MV-4-11 (cell line): ENCODE measurements around the gene GAS7.
A peak's percentile ranks its signal among the peaks of the same experiment; 100 is the strongest.
"Not testable (repeated sequence)": the region's sequence is repeated elsewhere in the genome, so short reads cannot be mapped to it uniquely, and the experiment has no call there.

Experiments
- DNase-seq: peaks from one replicate; lab custom pipeline; 2025; lab: John Stamatoyannopoulos, UW

The GAS7 gene

DNA sequence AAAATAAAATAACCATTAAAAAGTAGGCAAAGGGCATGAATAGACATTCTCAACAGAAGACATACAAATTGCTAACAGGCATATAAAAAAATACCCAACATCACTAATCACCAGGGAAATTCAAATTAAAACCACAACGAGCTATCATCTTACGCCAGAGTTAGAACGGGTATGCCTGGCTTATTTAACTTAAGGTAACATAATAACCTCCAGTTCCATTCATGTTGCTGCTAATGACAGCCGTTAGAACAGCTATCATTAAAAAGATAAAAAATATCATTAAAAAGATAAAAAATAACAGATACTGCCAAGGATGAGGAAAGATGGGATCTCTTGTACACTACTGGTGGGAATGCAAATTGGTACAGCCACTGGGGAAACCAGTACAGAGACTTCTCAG lies 89.3 kb downstream of the GAS7 start:
- no peak for DNase-seq

DNA sequence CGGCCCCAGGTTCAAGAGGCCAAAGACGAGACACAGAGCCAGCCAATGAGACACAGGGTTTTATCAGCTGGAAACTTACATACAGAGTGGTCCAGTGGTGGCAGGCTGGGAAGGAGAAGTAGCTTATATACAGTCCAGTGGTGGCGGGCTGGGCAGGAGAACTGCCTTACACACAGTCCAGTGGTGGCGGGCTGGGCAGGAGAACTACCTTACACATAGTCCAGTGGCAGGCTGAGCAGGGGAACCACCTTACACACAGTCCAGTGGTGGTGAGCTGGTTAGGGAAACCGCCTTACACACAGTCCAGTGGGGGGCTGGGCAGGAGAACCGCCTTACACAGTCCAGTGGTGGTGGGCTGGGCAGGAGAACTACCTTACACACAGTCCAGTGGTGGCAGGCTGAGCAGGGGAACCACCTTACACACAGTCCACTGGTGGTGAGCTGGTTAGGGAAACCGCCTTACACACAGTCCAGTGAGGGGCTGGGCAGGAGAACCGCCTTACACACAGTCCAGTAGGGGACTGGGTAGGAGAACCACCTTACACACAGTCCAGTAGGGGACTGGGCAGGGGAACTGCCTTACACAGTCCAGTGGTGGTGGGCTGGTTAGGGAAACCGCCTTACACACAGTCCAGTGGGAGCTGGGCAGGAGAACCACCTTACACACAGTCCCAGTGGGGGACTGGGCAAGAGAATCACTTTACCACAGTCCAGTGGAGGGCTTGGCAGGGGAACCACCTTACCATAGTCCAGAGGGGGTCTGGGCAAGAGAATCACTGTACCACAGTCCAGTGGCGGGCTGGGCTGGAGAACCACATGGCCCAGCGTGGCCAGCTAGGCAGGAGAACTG lies 90.9 kb downstream of the GAS7 start:
- no peak for DNase-seq

DNA sequence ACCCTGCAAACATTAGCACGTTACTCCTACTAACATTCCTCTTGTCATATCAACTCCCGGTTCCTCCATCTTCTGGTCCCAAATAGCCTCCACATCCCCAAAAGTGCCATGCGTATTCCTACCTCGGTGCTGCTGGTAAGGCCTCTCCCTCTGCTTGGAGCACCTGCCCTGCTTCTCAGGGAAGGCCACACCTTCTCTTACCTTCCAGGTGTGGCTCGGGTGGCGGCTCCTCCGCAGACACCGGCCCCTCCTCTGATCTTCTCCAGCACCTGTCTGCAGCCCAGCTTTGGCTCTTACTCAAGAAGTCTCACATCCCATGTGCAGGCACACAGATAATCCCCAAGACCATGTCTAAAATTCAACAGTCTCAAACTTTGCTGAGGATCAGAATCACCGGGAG lies 92.3 kb downstream of the GAS7 start:
- DNase-seq = no peak

DNA sequence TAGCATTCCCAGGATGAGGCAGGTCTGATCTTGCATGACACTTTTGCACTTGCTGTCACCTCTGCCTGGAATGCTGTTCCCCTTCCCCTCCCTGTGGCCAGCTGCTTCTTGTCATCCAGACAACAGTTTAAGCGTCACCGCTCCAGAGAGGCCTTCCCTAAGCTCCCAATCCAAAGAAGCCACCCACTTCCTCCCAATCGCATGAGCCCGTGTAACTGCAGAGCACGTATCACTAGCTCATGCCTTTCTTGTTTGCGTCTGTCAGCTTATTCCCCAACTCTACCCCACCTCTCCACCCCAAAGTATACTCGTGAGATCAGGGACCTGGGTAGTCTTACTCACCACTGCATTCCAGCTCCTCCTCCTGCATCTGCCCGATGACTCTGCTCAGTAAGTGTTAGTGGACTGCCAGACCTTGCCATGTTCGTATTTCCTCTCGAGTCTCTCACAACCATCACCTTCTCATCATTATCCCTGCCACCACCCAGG lies 92.8 kb downstream of the GAS7 start:
- DNase-seq = no peak

DNA sequence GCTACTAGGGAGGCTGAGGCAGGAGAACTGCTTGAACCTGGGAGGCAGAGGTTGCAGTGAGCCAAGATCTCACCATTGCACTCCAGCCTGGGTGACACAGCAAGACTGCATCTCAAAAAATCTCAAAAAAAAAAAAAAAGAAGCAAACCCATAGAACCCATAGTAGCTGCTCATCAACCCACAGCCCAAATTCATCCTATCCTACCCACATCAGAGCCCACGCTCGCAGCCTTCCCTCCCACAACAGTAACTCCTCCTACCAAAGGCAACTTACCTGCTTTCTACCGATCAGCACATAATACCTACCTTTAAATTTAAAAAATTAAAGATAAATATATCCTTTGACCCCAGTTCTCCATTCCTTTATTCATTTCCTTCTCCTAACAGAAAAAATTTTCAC lies 94.7 kb downstream of the GAS7 start:
- no peak for DNase-seq

DNA sequence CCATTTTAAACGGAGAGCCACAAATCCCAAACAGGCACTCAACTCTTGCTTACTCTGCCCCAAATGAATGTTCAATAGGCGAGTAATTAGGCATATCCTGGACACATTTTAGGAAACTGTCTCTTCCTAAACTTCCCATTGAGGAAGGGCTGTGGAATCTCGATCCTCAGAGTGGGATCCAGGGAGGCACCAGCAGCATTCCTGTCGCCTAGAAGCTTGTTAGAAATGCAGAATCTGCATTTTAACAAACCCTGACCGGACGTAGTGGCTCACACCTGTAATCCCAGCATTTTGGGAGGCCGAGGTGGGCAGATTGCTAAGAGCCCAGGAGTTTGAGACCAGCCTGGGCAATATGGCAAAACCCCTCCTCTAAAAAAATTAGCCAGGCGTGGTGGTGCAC lies 95.6 kb downstream of the GAS7 start:
- DNase-seq = no peak

DNA sequence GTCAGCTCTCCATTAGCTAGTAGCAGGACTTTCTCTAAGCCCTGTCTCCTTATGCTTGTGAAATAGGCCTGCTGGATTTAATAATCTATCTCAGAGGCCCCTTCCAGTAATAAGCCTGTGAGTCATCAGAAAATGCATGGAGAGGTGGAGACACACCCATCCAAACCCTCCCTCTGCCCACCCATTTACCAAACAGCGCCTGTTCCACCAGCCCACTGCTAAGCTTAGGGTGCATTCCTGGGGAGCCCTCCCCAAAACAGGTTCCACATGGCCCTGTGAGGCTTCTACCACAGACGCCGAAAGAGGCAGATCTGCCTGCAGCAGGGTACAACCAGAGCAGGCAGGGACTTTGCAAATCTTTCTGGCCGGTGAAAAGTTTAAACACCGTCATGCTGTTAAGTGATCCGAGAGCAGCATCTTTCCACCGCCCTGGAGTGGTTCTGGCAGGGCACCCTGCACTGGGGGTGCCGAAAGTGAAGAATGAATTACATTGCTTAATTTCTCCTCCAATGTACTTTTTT lies 99.3 kb downstream of the GAS7 start:
- DNase-seq = no peak

DNA sequence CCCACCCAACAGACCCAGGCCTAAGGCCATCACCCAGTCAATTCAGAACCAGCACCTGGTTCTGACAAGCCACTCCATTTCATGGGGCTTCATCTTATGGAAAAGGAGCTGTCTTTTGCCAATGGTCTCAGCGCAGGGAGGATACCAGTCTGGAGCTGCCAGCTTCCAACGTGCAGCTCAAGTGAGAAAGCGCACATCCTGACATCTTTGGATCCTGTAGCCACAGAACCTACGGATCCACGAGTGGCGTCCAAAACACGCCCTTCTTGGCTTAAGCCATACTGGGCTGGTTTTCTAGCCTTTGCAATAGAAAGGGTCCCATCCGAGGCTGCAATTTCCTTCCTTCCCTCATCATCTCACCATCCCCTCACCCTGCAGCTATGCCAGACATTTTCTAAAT lies 101.8 kb downstream of the GAS7 start:
- DNase-seq = no peak

DNA sequence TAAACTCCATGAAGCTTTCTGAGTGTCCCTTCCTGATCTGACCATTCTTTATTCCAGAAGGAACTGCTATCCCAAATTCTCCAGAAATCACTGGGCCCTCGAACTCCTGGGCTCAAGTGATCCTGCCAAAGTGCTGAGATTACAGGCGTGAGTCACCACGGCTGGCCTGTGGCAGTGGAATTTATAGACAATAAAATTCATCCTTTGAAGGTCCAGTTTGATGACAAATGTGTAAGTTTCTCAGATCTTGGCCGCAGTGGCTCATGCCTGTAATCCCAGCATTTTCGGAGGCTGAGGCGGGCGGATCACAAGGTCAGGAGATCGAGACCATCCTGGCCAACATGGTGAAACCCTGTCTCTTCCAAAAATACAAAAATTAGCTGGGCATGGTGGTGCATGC lies 103.1 kb downstream of the GAS7 start:
- not testable (repeated sequence) for DNase-seq

DNA sequence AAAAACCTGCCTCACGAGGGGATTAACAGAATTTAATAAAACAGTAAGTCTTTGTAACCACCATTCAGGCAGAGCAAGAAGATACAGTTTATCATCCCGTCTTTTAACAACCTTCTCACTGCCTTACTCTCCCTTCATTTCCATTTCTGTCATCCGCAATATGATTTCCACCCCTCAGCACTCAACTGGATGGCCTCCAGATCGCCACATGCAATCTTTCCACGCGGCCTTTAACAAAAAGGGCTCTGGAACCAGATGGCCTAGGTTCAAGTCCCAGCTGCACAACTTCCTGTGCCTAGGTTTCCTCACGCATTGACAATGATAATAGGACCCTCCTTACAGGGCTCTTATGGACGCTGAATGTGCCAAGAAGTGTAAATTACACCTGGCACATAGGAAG lies 103.6 kb downstream of the GAS7 start:
- DNase-seq = no peak

DNA sequence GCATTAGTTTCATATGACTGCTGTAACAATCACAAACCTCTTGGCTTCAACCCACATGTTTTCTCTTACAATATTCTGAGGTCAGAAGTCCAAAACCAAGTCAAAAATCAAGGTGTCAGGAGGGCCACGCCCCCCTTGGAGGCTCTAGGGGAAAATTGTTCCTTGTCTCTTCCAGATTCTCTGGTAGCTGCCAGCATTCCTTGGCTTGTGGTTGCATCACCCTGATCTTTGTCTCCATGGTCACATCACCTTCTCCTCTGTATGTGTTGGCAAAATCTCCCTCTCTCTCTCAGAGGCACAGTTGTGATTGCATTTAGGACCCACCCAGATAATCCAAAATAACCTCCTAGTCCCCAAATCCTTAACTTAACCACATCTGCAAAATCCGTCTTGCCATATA lies 105.8 kb downstream of the GAS7 start:
- no peak for DNase-seq

DNA sequence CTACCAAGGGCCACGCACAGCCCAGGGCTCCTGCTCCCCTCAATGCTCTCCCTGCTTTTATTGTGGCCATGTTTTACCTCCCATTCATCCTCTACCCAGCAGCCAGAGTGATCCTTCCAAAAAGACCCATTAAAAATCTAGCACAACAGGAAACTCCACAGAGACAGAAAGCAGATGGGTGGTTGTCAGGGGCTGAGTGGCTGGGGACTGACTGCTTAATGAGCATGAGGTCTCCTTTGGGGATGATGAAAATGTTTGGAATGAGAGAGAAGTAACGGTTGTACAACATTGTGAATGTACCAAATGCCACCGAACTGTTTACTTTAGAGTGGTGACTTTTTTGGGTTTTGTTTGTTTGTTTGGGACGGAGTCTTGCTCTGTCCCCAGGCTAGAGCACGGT lies 107.4 kb downstream of the GAS7 start:
- no peak for DNase-seq

DNA sequence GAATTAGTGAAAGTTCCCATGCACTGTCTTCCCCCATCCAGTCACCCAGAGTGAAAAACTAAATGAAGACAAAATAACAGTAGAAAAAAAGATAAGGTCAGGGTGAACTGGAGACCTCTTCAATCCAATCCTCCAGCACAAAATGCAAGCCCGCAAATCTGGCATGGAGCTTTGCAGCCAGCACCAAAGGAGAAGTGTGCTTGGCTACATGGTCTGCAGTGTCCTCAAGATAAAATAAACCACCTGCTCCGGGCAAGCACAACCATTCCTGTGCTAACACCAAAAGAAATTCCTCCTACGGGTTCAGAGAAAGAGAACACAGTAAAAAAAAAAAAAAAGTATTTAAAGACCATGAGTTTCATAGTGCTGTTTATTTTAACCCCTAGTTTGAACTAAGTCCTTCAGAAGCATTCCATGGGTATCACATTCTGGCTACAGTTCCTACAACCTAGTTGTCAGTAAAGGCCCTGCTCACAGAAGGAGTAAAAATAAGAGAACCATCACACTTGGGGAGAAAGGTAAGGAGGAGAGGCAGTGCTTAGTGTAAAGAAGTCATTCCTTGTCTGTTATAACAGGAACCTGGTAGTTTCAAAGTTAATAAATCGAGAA lies 109.1 kb downstream of the GAS7 start:
- no peak for DNase-seq

DNA sequence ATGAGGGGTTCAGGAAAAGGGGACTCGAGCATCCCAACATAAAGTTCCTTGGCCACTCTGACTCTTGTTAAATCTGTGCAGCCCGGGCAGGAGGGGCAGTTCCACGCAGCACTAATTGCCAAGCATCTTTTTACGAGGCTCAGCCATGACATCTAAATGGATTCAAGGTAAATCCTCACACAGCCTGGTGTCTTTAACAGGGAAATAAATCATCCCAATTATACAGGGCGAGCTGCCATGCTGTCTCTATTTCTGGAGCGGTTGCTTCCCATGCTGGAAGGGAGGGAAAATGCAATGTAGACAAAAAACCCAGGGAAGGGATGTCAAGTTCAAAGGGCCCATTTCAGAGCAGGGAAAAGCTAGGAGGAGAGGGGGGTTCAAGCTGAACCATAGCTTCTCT lies 110.0 kb downstream of the GAS7 start:
- no peak for DNase-seq

DNA sequence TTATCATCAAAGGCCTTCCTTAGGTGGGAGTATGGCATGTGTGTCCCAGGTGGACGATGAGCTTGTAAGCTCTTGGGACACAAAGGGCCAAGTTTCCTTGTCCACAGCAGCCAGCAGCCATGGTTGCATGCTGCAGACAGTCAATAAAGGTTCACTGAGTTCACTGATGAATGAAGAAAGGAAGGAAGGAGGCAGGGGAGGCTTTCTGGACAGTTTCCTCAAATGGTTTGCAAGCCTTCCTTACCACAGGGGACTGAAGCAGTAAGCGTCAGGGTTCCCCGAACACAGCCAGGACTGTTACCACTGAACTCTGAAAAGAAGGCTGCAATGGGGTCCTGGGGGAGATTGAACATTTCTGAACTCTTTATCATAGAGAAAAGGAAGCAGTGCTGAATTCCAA lies 111.1 kb downstream of the GAS7 start:
- DNase-seq = peak; percentile 75

DNA sequence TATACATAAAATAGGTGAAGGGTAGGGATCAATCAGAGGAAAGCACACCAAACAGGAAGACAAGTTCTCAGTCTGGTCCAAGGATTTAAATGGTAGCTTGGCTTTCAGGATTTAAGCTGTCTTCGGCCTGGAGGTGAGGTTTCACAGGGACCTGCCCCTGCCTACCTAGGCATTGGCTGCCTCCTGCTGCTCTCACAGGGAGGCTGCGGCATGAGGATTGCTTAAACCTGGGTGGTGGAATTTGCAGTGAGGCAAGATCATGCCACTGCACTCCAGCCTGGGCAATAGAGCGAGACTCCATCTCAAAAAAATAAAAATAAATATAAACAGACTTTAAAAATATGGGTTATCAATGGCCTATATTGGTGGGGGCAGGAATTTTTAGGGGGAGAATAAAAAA lies 114.5 kb downstream of the GAS7 start:
- DNase-seq = no peak

DNA sequence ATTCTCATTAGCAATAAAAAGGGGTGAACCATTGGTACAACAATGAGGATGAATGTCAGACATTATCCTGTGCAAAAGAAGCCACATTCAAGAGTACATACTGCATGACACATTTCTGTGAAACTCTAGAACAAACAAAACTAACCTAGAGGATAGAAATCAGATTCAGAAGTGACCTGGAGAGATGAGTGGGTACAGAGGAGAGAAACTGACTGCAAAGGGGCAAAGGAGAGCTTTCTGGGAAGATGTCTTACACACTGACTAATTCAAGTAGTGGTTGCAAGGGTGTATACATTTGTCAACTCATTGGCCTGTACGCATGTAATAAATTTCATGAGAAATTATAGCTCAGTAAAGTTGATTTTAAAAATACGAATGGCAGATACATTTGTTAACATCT lies 115.6 kb downstream of the GAS7 start:
- DNase-seq = no peak

DNA sequence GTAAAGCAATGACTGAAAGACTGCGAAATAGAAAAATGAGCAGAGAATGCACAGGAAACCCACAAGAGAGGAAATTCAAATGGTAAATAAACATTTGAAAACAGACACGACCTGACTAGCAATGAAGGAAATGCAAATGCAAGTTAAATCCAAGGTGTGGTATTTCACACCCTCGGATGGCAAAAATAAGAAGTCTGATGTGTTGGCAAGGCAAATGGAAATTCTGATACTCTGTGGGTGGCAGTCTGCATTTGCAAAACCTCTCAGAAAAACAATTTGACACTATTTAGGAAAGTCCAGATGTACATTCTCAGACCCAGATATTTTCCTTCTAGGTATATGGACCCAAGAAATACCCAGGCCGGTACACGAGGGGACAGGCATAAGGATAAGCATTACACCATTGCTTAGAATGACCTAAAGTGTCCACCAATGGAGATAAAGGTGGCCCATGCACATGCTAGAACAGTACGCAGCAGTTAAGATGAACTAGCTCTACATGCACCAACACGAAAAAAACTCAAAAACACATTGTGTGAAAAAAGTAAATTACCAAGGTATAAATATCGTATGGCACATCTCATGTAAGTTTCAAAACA lies 116.7 kb downstream of the GAS7 start:
- no peak for DNase-seq

DNA sequence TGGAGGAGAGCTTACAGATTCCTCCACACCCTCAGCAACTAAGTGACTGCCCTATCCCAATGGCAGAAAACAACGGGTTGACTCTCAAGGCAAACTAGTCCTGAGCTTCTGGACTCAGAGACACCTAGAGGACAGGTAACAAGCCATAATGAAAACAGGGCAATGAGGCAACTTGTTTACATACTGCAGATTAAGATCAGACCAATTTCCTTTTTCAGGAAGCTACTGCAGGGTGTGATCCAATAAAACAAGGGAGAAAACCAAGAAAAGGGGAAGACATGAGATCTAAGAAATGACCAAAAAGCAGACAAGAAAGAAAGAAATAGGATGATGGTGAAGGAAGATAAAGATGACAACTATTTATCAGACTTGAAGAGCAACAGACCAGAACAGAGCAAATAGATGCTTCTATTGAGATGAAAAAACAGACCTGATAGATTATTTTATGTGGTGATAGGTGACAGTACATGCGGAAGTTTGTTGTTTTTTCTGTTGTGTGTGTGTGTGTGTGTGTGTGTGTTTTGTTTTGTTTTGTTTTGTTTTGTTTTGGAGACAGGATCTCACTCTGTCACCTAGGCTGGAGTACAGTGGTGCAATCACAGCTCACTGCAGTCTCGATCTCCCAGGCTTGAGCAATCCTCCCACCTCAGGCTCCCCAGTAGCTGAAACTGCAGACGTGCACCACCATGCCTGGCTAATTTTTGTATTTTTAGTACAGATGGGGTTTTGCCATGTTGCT lies 120.7 kb downstream of the GAS7 start:
- no peak for DNase-seq

DNA sequence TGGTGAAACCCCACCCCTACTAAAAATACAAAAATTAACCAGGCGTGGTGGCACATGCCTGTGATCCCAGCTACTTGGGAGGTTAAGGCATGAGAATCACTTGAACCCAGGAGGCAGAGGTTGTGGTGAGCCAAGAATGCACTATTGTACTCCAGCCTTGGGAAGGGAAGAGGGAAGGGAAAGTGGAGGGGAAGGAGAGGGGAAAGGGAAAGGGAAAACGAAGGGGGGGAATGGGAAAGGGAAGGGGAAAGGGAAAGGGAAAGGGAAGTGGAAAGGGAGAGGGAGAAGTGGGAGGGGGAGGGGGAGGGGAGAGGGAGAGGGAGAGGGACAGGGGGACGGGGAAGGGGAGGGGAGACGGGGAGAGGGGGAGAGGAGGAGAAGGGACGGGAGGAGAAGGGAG lies 122.5 kb downstream of the GAS7 start:
- DNase-seq = no peak

DNA sequence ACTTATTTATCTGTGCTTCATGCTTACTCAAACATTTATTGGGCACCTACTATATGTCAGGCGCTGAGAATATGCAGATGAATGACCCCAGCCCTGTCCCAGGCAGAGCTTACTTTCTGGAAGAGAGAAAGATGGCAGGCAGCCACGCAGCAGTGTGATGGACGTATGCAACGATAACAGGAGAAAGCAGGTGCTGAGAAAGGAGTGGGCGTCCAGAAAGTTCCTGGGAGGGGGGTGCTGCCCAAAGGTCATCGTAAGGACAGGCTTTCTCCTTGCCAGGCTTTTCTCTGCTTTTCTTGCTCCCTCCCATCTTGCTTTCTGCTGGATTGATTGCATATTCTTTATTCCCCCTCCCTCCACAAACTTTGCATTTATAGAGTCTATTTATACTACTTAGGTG lies 124.5 kb downstream of the GAS7 start:
- DNase-seq = no peak
